ENCODE measurements around the gene C5orf46.

DNA sequence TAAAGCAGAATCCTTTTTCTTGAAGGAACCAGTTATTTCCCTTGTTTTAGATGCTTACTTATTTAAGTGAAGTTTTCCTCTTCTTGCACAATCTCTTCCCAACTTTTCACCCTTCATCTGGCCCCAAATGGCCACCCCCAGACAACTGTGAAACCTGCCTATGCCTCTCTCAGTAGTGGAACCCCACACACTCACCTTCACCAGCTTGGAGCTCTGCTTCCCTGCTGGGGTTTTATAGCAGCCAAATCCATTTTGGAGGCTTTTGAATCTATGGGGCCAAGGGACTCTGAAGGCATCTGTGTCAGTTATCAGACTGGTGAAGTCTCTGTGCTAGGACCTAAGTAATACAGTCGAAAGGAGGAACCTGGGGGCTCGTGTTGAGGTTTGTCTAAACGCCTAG is 52.0 kb downstream of the C5orf46 start:
- TF ChIP-seq RCOR1 (IDR thresholded peaks at IDR 0.05; ENCODE audit: low read depth, low read length) (no peak), CTCF (IDR thresholded peaks at IDR 0.05) (no peak), CHD2 (IDR thresholded peaks at IDR 0.05; ENCODE audit: low read length, partially characterized antibody) (no peak), CHD4 (IDR thresholded peaks at IDR 0.05; ENCODE audit: borderline replicate concordance) (no peak), EHMT2 (IDR thresholded peaks at IDR 0.05; ENCODE audit: low read depth) (no peak), POLR2A (IDR thresholded peaks at IDR 0.05; ENCODE audit: low read length) (no peak), MYC (IDR thresholded peaks at IDR 0.05; ENCODE audit: borderline replicate concordance, low read length) (no peak), EP300 (IDR thresholded peaks at IDR 0.05) (no peak), ZNF302 (CRISPR knock-in tag; IDR thresholded peaks at IDR 0.05) (no peak), MAX (IDR thresholded peaks at IDR 0.05) (no peak), RNF2 (IDR thresholded peaks at IDR 0.05; ENCODE audit: borderline replicate concordance, low read depth) (no peak)
- TF ChIP-seq, protein P1, sequence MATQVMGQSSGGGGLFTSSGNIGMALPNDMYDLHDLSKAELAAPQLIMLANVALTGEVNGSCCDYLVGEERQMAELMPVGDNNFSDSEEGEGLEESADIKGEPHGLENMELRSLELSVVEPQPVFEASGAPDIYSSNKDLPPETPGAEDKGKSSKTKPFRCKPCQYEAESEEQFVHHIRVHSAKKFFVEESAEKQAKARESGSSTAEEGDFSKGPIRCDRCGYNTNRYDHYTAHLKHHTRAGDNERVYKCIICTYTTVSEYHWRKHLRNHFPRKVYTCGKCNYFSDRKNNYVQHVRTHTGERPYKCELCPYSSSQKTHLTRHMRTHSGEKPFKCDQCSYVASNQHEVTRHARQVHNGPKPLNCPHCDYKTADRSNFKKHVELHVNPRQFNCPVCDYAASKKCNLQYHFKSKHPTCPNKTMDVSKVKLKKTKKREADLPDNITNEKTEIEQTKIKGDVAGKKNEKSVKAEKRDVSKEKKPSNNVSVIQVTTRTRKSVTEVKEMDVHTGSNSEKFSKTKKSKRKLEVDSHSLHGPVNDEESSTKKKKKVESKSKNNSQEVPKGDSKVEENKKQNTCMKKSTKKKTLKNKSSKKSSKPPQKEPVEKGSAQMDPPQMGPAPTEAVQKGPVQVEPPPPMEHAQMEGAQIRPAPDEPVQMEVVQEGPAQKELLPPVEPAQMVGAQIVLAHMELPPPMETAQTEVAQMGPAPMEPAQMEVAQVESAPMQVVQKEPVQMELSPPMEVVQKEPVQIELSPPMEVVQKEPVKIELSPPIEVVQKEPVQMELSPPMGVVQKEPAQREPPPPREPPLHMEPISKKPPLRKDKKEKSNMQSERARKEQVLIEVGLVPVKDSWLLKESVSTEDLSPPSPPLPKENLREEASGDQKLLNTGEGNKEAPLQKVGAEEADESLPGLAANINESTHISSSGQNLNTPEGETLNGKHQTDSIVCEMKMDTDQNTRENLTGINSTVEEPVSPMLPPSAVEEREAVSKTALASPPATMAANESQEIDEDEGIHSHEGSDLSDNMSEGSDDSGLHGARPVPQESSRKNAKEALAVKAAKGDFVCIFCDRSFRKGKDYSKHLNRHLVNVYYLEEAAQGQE (IDR thresholded peaks at IDR 0.05) = no peak
- TF ChIP-seq, protein P2, sequence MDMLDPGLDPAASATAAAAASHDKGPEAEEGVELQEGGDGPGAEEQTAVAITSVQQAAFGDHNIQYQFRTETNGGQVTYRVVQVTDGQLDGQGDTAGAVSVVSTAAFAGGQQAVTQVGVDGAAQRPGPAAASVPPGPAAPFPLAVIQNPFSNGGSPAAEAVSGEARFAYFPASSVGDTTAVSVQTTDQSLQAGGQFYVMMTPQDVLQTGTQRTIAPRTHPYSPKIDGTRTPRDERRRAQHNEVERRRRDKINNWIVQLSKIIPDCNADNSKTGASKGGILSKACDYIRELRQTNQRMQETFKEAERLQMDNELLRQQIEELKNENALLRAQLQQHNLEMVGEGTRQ (IDR thresholded peaks at IDR 0.05) = no peak

Data from A549 (cell line).